Measurements from ENCODE around the gene THSD7A. TPM values are rescaled to one million over a fixed set of nuclear protein-coding genes. Genes with fewer than 3 reads are reported as not detected.

The THSD7A gene
- total RNA-seq, 1 donor from 2014 or later, result 0.35 TPM

GRCh38 chr7:11713352-11713751 lies 118.6 kb downstream of the THSD7A start:
- Mint-ChIP-seq H3K4me1 (ENCODE audit: low read depth) (peaks cover 14% of the 10 kb centered on the region), H3K27ac (ENCODE audit: unreplicated experiment) (no peak overlapping the region), H3K27me3 (ENCODE audit: low read depth) (no peaks in the 10 kb centered on the region), H3K36me3 (ENCODE audit: low read depth) (no peaks in the 10 kb centered on the region), H3K9me3 (ENCODE audit: low read depth) (no peaks in the 10 kb centered on the region), H3K4me3 (ENCODE audit: unreplicated experiment) (no peak overlapping the region)
- TF ChIP-seq CTCF (IDR thresholded peaks at IDR 0.05), result no peak
- DNase-seq (ENCODE audit: low spot score), result no peak

GRCh38 chr7:11710377-11710776 lies 121.6 kb downstream of the THSD7A start:
- H3K4me3 Mint-ChIP-seq (ENCODE audit: unreplicated experiment), result no peak overlapping the region
- peaks cover 16% of the 10 kb centered on the region for H3K4me1 Mint-ChIP-seq (ENCODE audit: low read depth)
- no peaks in the 10 kb centered on the region for H3K27me3 Mint-ChIP-seq (ENCODE audit: low read depth)
- no peak for DNase-seq (ENCODE audit: low spot score)
- H3K9me3 Mint-ChIP-seq (ENCODE audit: low read depth), result no peaks in the 10 kb centered on the region
- no peak for TF ChIP-seq CTCF (IDR thresholded peaks at IDR 0.05)
- no peak overlapping the region for H3K27ac Mint-ChIP-seq (ENCODE audit: unreplicated experiment)
- no peaks in the 10 kb centered on the region for H3K36me3 Mint-ChIP-seq (ENCODE audit: low read depth)

GRCh38 chr7:11709196-11709595 lies 122.8 kb downstream of the THSD7A start:
- no peak for TF ChIP-seq CTCF (IDR thresholded peaks at IDR 0.05)
- Mint-ChIP-seq H3K4me3 (ENCODE audit: unreplicated experiment) (no peak overlapping the region), H3K27ac (ENCODE audit: unreplicated experiment) (no peak overlapping the region), H3K36me3 (ENCODE audit: low read depth) (no peaks in the 10 kb centered on the region), H3K27me3 (ENCODE audit: low read depth) (no peaks in the 10 kb centered on the region), H3K4me1 (ENCODE audit: low read depth) (peaks cover 10% of the 10 kb centered on the region), H3K9me3 (ENCODE audit: low read depth) (no peaks in the 10 kb centered on the region)
- DNase-seq (ENCODE audit: low spot score), result no peak

- DNase-seq (ENCODE audit: low spot score), result no peak
- peaks cover 13% of the 10 kb centered on the region for H3K4me1 Mint-ChIP-seq (ENCODE audit: low read depth)
Measured at GRCh38 chr7:11707606-11708193, 124.3 kb downstream of the THSD7A start.

More at GRCh38 chr7:11707606-11708193, 124.3 kb downstream of the THSD7A start:
- no peaks in the 10 kb centered on the region for H3K27me3 Mint-ChIP-seq (ENCODE audit: low read depth)
- no peak for TF ChIP-seq CTCF (IDR thresholded peaks at IDR 0.05)
- no peaks in the 10 kb centered on the region for H3K36me3 Mint-ChIP-seq (ENCODE audit: low read depth)
- H3K27ac Mint-ChIP-seq (ENCODE audit: unreplicated experiment), result no peak overlapping the region
- H3K9me3 Mint-ChIP-seq (ENCODE audit: low read depth), result no peaks in the 10 kb centered on the region
- no peak overlapping the region for H3K4me3 Mint-ChIP-seq (ENCODE audit: unreplicated experiment)

All from chondrocyte (in vitro differentiated cells).